ENCODE results near the gene ENTREP1.

DNA sequence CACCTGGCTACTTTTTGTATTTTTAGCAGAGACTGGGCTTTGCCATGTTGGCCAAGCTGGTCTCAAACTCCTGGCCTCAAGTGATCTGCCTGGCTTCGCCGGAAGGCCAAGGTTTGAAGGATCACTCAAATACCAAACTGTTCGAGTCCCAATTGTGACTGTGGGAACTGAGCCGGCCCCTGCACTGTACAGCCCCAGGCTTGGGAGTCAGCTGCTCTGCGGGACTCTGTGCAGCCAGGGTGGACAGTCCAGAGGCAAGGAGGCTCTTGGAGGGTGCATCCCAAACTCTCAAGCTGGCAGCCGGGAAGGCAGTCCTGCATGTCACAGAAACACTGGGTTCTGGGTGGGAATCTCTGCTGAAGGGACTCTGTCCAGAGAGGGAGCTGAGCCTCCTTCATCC is 109.0 kb downstream of the ENTREP1 start:
- TF ChIP-seq, protein P1, sequence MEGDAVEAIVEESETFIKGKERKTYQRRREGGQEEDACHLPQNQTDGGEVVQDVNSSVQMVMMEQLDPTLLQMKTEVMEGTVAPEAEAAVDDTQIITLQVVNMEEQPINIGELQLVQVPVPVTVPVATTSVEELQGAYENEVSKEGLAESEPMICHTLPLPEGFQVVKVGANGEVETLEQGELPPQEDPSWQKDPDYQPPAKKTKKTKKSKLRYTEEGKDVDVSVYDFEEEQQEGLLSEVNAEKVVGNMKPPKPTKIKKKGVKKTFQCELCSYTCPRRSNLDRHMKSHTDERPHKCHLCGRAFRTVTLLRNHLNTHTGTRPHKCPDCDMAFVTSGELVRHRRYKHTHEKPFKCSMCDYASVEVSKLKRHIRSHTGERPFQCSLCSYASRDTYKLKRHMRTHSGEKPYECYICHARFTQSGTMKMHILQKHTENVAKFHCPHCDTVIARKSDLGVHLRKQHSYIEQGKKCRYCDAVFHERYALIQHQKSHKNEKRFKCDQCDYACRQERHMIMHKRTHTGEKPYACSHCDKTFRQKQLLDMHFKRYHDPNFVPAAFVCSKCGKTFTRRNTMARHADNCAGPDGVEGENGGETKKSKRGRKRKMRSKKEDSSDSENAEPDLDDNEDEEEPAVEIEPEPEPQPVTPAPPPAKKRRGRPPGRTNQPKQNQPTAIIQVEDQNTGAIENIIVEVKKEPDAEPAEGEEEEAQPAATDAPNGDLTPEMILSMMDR (IDR thresholded peaks at IDR 0.05 in 8 of 11, conservative IDR thresholded peaks at IDR 0.05 in 3 of 11), result no peak
- TF ChIP-seq POLR2A (IDR thresholded peaks at IDR 0.05), result no peak
